Vagina (tissue), 2 donors: ENCODE data around the gene UNC13A. TPM values are rescaled to one million over a fixed set of nuclear protein-coding genes. Genes with fewer than 3 reads are reported as not detected.

Experiments used
- DNase-seq, 2 donors: peaks; one replicate each; pipeline ENCODE4 v3.0.0-alpha.2; 2017; ENCODE audit errors: extremely low spot score in 2 of 2
- H3K27ac ChIP-seq: fragments of 200-600 bp; sonication (generic); one replicate; pipeline ENCODE4 v1.5.1; 2019
- H3K27me3 ChIP-seq: fragments of 200-600 bp; sonication (generic); one replicate; pipeline ENCODE4 v1.5.1; 2019
- H3K36me3 ChIP-seq, 2 donors: fragments of 200-600 bp; sonication (generic); one replicate each; pipeline ENCODE4 v1.5.1; 2017 to 2019
- H3K4me1 ChIP-seq: fragments of 200-600 bp; sonication (generic); one replicate; pipeline ENCODE4 v1.5.1; 2019
- H3K4me3 ChIP-seq, 2 donors: fragments of 200-600 bp; sonication (generic); 1 replicate in 1 of 2; 2 replicates in 1 of 2; pipeline ENCODE4 v1.5.1; 2016 to 2019
- H3K9me3 ChIP-seq: fragments of 200-600 bp; sonication (generic); one replicate; pipeline ENCODE4 v1.5.1; 2019
- POLR2A ChIP-seq, 2 donors: fragments of 450-650 bp; IDR thresholded peaks; one replicate each; pipeline ENCODE4 v1.6.1; 2017; ENCODE audit warnings: antibody characterized with exemption in 2 of 2, mild to moderate bottlenecking in 2 of 2, moderate library complexity in 2 of 2
- POLR2AphosphoS5 ChIP-seq, 2 donors: sonication (generic); formaldehyde crosslinking; IDR thresholded peaks; one replicate each; pipeline ENCODE4 v1.9.0; 2017; ENCODE audit warnings: antibody characterized with exemption in 2 of 2, mild to moderate bottlenecking in 2 of 2, low read depth in 1 of 2; ENCODE audit not compliant: insufficient read depth in 1 of 2
- intact Hi-C: fragments of 100-400 bp; cut with DNase I; formaldehyde crosslinking; loops from one replicate; pipeline ENCODE4 v1.15.1; 2023
- total RNA-seq: library from RNA; depleted of rRNA; stranded (reverse); fragments of >200 nt; gene quantifications from one replicate; pipeline ENCODE4 v1.2.3, GENCODE V29; 2016
- TF ChIP-seq, protein P1 (sequence below), 3 experiments: fragments of 450-650 bp in 2 of 3; fragments of 200-600 bp in 1 of 3; sonication (generic) in 1 of 3; IDR thresholded peaks; one replicate each; pipeline ENCODE4 v1.5.1; 2017 to 2019; ENCODE audit warnings: antibody characterized with exemption in 3 of 3, mild to moderate bottlenecking in 2 of 3, moderate library complexity in 2 of 3

Gene UNC13A
- total RNA-seq, 1 donor from 2014 or later: 0.49 TPM

DNA sequence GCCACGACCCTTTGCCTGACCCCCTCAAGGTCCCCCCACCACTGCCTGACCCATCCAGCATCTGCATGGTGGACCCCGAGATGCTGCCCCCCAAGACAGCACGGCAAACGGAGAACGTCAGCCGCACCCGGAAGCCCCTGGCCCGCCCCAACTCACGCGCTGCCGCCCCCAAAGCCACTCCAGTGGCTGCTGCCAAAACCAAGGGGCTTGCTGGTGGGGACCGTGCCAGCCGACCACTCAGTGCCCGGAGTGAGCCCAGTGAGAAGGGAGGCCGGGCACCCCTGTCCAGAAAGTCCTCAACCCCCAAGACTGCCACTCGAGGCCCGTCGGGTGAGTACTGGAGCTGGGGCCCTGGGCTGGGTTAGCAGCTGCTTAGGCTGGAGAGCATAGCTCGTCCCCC, 39.7 kb upstream of the UNC13A start:
- intact Hi-C loops: no loop called here
- peaks cover 0 to 75% of the 10 kb centered on the region in 2 donors for H3K36me3 ChIP-seq
- TF ChIP-seq POLR2AphosphoS5 (IDR thresholded peaks at IDR 0.05; ENCODE audit: insufficient read depth in 1 of 2, low read depth in 1 of 2): no peak
- TF ChIP-seq, protein P1, sequence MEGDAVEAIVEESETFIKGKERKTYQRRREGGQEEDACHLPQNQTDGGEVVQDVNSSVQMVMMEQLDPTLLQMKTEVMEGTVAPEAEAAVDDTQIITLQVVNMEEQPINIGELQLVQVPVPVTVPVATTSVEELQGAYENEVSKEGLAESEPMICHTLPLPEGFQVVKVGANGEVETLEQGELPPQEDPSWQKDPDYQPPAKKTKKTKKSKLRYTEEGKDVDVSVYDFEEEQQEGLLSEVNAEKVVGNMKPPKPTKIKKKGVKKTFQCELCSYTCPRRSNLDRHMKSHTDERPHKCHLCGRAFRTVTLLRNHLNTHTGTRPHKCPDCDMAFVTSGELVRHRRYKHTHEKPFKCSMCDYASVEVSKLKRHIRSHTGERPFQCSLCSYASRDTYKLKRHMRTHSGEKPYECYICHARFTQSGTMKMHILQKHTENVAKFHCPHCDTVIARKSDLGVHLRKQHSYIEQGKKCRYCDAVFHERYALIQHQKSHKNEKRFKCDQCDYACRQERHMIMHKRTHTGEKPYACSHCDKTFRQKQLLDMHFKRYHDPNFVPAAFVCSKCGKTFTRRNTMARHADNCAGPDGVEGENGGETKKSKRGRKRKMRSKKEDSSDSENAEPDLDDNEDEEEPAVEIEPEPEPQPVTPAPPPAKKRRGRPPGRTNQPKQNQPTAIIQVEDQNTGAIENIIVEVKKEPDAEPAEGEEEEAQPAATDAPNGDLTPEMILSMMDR (IDR thresholded peaks at IDR 0.05): no peak
- no peak for TF ChIP-seq POLR2A (IDR thresholded peaks at IDR 0.05)

DNA sequence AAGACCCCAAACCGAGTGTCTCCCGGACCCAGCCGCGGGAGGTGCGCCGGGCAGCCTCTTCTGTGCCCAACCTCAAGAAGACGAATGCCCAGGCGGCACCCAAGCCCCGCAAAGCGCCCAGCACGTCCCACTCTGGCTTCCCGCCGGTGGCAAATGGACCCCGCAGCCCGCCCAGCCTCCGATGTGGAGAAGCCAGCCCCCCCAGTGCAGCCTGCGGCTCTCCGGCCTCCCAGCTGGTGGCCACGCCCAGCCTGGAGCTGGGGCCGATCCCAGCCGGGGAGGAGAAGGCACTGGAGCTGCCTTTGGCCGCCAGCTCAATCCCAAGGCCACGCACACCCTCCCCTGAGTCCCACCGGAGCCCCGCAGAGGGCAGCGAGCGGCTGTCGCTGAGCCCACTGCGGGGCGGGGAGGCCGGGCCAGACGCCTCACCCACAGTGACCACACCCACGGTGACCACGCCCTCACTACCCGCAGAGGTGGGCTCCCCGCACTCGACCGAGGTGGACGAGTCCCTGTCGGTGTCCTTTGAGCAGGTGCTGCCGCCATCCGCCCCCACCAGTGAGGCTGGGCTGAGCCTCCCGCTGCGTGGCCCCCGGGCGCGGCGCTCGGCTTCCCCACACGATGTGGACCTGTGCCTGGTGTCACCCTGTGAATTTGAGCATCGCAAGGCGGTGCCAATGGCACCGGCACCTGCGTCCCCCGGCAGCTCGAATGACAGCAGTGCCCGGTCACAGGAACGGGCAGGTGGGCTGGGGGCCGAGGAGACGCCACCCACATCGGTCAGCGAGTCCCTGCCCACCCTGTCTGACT, 39.0 kb upstream of the UNC13A start:
- Histone ChIP-seq H3K4me1 (peaks cover 3% of the 10 kb centered on the region), H3K27me3 (no peaks in the 10 kb centered on the region), H3K4me3 (no peak overlapping the region), H3K9me3 (no peaks in the 10 kb centered on the region), H3K36me3 (peaks cover 0 to 75% of the 10 kb centered on the region in 2 donors), H3K27ac (no peak overlapping the region)
- TF ChIP-seq, protein P1 (IDR thresholded peaks at IDR 0.05): no peak
- no peak for TF ChIP-seq POLR2A (IDR thresholded peaks at IDR 0.05)
- no peak for TF ChIP-seq POLR2AphosphoS5 (IDR thresholded peaks at IDR 0.05; ENCODE audit: insufficient read depth in 1 of 2, low read depth in 1 of 2)
- intact Hi-C loops: no loop called here
- DNase-seq: no peak

More for the DNA sequence above, 39.7 kb upstream of the UNC13A start:
- Histone ChIP-seq H3K4me3 (no peak overlapping the region), H3K27ac (no peak overlapping the region), H3K27me3 (no peaks in the 10 kb centered on the region), H3K9me3 (no peaks in the 10 kb centered on the region), H3K4me1 (no peaks in the 10 kb centered on the region)
- DNase-seq: no peak

- DNase-seq: no peak
- H3K4me1 ChIP-seq: peaks cover 13% of the 10 kb centered on the region
- TF ChIP-seq POLR2AphosphoS5 (IDR thresholded peaks at IDR 0.05; ENCODE audit: insufficient read depth in 1 of 2, low read depth in 1 of 2): no peak
- TF ChIP-seq POLR2A (IDR thresholded peaks at IDR 0.05): no peak
- TF ChIP-seq, protein P1 (IDR thresholded peaks at IDR 0.05): no peak
- intact Hi-C loops: no loop called here
- peaks cover 0 to 72% of the 10 kb centered on the region in 2 donors for H3K36me3 ChIP-seq
- no peak overlapping the region for H3K4me3 ChIP-seq
- H3K27me3 ChIP-seq: no peaks in the 10 kb centered on the region
- H3K9me3 ChIP-seq: no peaks in the 10 kb centered on the region
- H3K27ac ChIP-seq: no peak overlapping the region
Observed at GRCh38 chr19:17726136-17726741, 38.1 kb upstream of the UNC13A start.

DNA sequence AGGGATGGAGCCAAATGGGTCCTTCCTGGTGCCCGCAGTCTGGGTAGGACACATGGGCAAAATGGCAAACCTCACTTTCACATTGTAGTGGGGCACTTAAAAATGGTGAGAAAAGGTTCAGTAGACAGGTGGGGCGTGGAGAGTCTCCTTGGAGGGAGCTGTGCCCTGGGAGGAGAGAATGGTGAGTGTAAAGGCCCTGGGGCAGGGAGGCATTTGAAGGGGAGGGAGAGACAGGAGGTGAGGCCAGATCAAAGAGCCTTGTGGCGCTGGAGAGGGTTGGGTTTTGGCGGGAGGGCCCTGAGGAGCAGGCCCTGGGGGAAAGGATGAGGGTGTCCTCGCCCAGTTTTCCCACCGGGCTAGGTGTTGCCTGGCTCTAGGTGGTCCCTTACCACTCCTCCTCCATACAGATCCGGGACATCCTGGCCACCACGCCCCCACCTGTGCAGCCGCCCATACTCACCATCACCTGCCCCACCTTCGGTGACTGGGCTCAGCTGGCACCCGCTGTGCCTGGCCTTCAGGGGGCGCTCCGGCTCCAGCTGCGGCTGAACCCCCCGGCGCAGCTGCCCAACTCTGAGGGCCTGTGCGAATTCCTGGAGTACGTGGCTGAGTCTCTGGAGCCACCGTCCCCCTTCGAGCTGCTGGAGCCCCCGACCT, 37.4 kb upstream of the UNC13A start:
- TF ChIP-seq, protein P1 (IDR thresholded peaks at IDR 0.05): no peak
- TF ChIP-seq POLR2A (IDR thresholded peaks at IDR 0.05) (no peak), POLR2AphosphoS5 (IDR thresholded peaks at IDR 0.05; ENCODE audit: insufficient read depth in 1 of 2, low read depth in 1 of 2) (no peak)
- no peaks in the 10 kb centered on the region for H3K27me3 ChIP-seq
- no peak for DNase-seq
- peaks cover 0 to 65% of the 10 kb centered on the region in 2 donors for H3K36me3 ChIP-seq
- H3K9me3 ChIP-seq: no peaks in the 10 kb centered on the region
- no peak overlapping the region for H3K27ac ChIP-seq
- peaks cover 19% of the 10 kb centered on the region for H3K4me1 ChIP-seq
- no peak overlapping the region for H3K4me3 ChIP-seq
- intact Hi-C loops: no loop called here
